HCT116 (cell line): ENCODE results near the gene ACTA2. TPM values are rescaled to one million over a fixed set of nuclear protein-coding genes. Genes with fewer than 3 reads are reported as not detected.

Experiments used
- ATAC-seq: fragments of 200-7000 bp; cut with Tn5 transposase; 2 replicates; pipeline ENCODE4 v1.9.1; 2020; ENCODE audit warnings: mild to moderate bottlenecking, moderate library complexity
- BruUV-seq: library from RNA; stranded (reverse); fragments of 400-500 nt; replicated peaks from 2 replicates; lab custom pipeline; 2021; lab: Mats Ljungman, UMichigan
- CTCF ChIA-PET: fragments of 300-600 bp; sonication (Branson Sonifier 250); formaldehyde crosslinking; loops from one replicate; lab custom pipeline; 2021; ENCODE audit warnings: antibody characterized with exemption; lab: Charles Lee
- POLR2A ChIA-PET: fragments of 300-600, 350-600 bp; sonication (Branson Sonifier 250); formaldehyde crosslinking; loops from one replicate; lab custom pipeline; 2021; ENCODE audit warnings: antibody characterized with exemption; lab: Charles Lee
- RAD21 ChIA-PET, 2 experiments: fragments of 300-600 bp; sonication (Branson Sonifier 250); formaldehyde crosslinking; loops; one replicate each; lab custom pipeline; 2023; ENCODE audit warnings: low total read pairs in 2 of 2; ENCODE audit not compliant: uncharacterized antibody in 2 of 2, unreplicated experiment in 2 of 2, low non-redundant PET in 1 of 2; lab: Charles Lee
- DNase-seq: peaks from one replicate; pipeline ENCODE4 v3.0.0-alpha.2; 2010; ENCODE audit warnings: low read depth, low spot score
- H2AFZ ChIP-seq: fragments of 200-600 bp; shearing (Covaris generic), sonication (generic); 2 replicates; pipeline ENCODE4 v1.6.1; 2017; ENCODE audit warnings: low read depth, mixed run types, mixed read lengths, antibody characterized with exemption, low read length; ENCODE audit not compliant: poor library complexity, severe bottlenecking
- H3K27ac ChIP-seq: 2 replicates; pipeline ENCODE4 v1.5.1; 2012; ENCODE audit warnings: low read depth, low read length
- H3K27me3 ChIP-seq: fragments of 200-600 bp; sonication (generic); 2 replicates; pipeline ENCODE4 v1.6.1; 2016; ENCODE audit warnings: mixed run types, low read length, mixed read lengths; ENCODE audit not compliant: insufficient read depth
- H3K36me3 ChIP-seq, 2 experiments: fragments of 200-500 bp in 1 of 2; fragments of 200-600 bp in 1 of 2; sonication (Bioruptor generic) in 1 of 2; sonication (generic) in 1 of 2; 2 replicates each; pipeline versions ENCODE4 v1.5.1 to v1.6.1; 2014 to 2016; ENCODE audit warnings: low read length in 2 of 2, inconsistent platforms in 1 of 2, mixed read lengths in 1 of 2, mixed run types in 1 of 2; ENCODE audit not compliant: insufficient read depth in 2 of 2, control insufficient read depth in 1 of 2
- H3K4me1 ChIP-seq, 2 experiments: fragments of 200-600 bp in 1 of 2; sonication (generic) in 1 of 2; 2 replicates each; pipeline versions ENCODE4 v1.5.1 to v1.6.1; 2012 to 2017; ENCODE audit warnings: low read length in 2 of 2, inconsistent platforms in 1 of 2, mild to moderate bottlenecking in 1 of 2, mixed read lengths in 1 of 2, mixed run types in 1 of 2, moderate library complexity in 1 of 2; ENCODE audit not compliant: insufficient read depth in 2 of 2, control insufficient read depth in 1 of 2
- H3K4me2 ChIP-seq: fragments of 200-600 bp; sonication (generic); 2 replicates; pipeline ENCODE4 v1.6.1; 2017; ENCODE audit warnings: mixed run types, low read length, mixed read lengths
- H3K4me3 ChIP-seq, 2 experiments: fragments of 200-600 bp in 1 of 2; sonication (generic) in 1 of 2; replicated peaks in 1 of 2; 2 replicates each; pipeline ENCODE4 v1.5.1; 2011 to 2016; ENCODE audit warnings: low read length in 2 of 2, control low read depth in 1 of 2, low read depth in 1 of 2, mild to moderate bottlenecking in 1 of 2, mixed read lengths in 1 of 2, mixed run types in 1 of 2
- H3K79me2 ChIP-seq: fragments of 200-600 bp; sonication (generic); 2 replicates; pipeline ENCODE4 v1.6.1; 2017; ENCODE audit warnings: mild to moderate bottlenecking, mixed run types, low read length, moderate library complexity, mixed read lengths; ENCODE audit not compliant: insufficient read depth
- H3K9ac ChIP-seq: fragments of 200-600 bp; sonication (generic); 2 replicates; pipeline ENCODE4 v1.6.1; 2016; ENCODE audit warnings: low read length, mixed read lengths
- H3K9me2 ChIP-seq: fragments of 200-600 bp; sonication (generic), shearing (Covaris generic); 2 replicates; pipeline ENCODE4 v1.6.1; 2017; ENCODE audit warnings: mixed run types, mild to moderate bottlenecking, moderate library complexity; ENCODE audit not compliant: insufficient read depth
- H3K9me3 ChIP-seq, 2 experiments: fragments of 200-500 bp in 1 of 2; fragments of 200-600 bp in 1 of 2; sonication (Bioruptor generic) in 1 of 2; sonication (generic) in 1 of 2; 2 replicates each; pipeline ENCODE4 v1.6.1; 2014 to 2017; ENCODE audit warnings: low read length in 2 of 2, mixed read lengths in 2 of 2, inconsistent platforms in 1 of 2, low read depth in 1 of 2, mild to moderate bottlenecking in 1 of 2, mixed run types in 1 of 2, moderate library complexity in 1 of 2; ENCODE audit not compliant: control insufficient read depth in 1 of 2, insufficient read depth in 1 of 2
- H4K20me1 ChIP-seq: fragments of 200-600 bp; sonication (generic), shearing (Covaris generic); 2 replicates; pipeline ENCODE4 v1.6.1; 2017; ENCODE audit warnings: mixed run types, mild to moderate bottlenecking, moderate library complexity; ENCODE audit not compliant: insufficient read depth
- ATF3 ChIP-seq: IDR thresholded peaks from 2 replicates; pipeline ENCODE4 v1.6.1; 2012
- CBX3 ChIP-seq: IDR thresholded peaks from 2 replicates; pipeline ENCODE4 v1.6.1; 2012; ENCODE audit warnings: low read depth
- CEBPB ChIP-seq: IDR thresholded peaks from 2 replicates; pipeline ENCODE4 v1.6.1; 2012; ENCODE audit warnings: low read depth
- EGR1 ChIP-seq: IDR thresholded peaks from 2 replicates; pipeline ENCODE4 v1.6.1; 2012; ENCODE audit warnings: low read depth
- ELF1 ChIP-seq: IDR thresholded peaks from 2 replicates; pipeline ENCODE4 v1.6.1; 2012; ENCODE audit warnings: low read depth, borderline replicate concordance
- EZH2 ChIP-seq: fragments of 200-600 bp; sonication (generic); IDR thresholded peaks from 2 replicates; pipeline ENCODE4 v1.6.1; 2017; ENCODE audit warnings: antibody characterized with exemption, mixed run types
- FOSL1 ChIP-seq: IDR thresholded peaks from 2 replicates; pipeline ENCODE4 v1.6.1; 2012; ENCODE audit warnings: low read depth
- JUND ChIP-seq: IDR thresholded peaks from 2 replicates; pipeline ENCODE4 v1.6.1; 2012
- MAX ChIP-seq: IDR thresholded peaks from 2 replicates; pipeline ENCODE4 v1.6.1; 2012
- POLR2A ChIP-seq: IDR thresholded peaks from 2 replicates; pipeline ENCODE4 v1.7.0; 2011; ENCODE audit warnings: borderline replicate concordance; ENCODE audit not compliant: insufficient read depth, insufficient read length; ENCODE audit errors: extremely low read depth
- POLR2AphosphoS5 ChIP-seq: IDR thresholded peaks from 2 replicates; pipeline ENCODE4 v1.6.1; 2011; ENCODE audit warnings: mild to moderate bottlenecking, low read depth, low read length, moderate library complexity
- RAD21 ChIP-seq: IDR thresholded peaks from 2 replicates; pipeline ENCODE4 v1.6.1; 2012; ENCODE audit warnings: low read depth, mild to moderate bottlenecking
- SIN3A ChIP-seq: IDR thresholded peaks from 2 replicates; pipeline ENCODE4 v1.6.1; 2012; ENCODE audit warnings: low read depth
- SP1 ChIP-seq: IDR thresholded peaks from 2 replicates; pipeline ENCODE4 v1.6.1; 2012; ENCODE audit warnings: low read depth
- SRF ChIP-seq: IDR thresholded peaks from 2 replicates; pipeline ENCODE4 v1.6.1; 2012; ENCODE audit warnings: low read depth
- TCF7L2 ChIP-seq: IDR thresholded peaks from 2 replicates; pipeline ENCODE4 v1.7.0; 2011; ENCODE audit warnings: borderline replicate concordance, inconsistent platforms; ENCODE audit not compliant: insufficient read depth, insufficient read length; ENCODE audit errors: extremely low read depth
- YY1 ChIP-seq: IDR thresholded peaks from 2 replicates; pipeline ENCODE4 v1.6.1; 2011; ENCODE audit warnings: low read length, low read depth, moderate library complexity, mild to moderate bottlenecking; ENCODE audit not compliant: insufficient replicate concordance; ENCODE audit errors: extremely low read depth
- ZBTB33 ChIP-seq: IDR thresholded peaks from 2 replicates; pipeline ENCODE4 v1.6.1; 2011; ENCODE audit warnings: mild to moderate bottlenecking, low read length, moderate library complexity; ENCODE audit not compliant: insufficient replicate concordance; ENCODE audit errors: extremely low read depth
- ZFX ChIP-seq: fragments of 450-650 bp; IDR thresholded peaks from 2 replicates; pipeline ENCODE4 v1.6.1; 2017
- ZNF274 ChIP-seq: fragments of 200-500 bp; sonication (Bioruptor generic); IDR thresholded peaks from 2 replicates; pipeline ENCODE4 v1.6.1; 2014; ENCODE audit warnings: mild to moderate bottlenecking, low read depth, low read length, inconsistent platforms
- intact Hi-C: fragments of 100-400 bp; cut with micrococcal nuclease; formaldehyde crosslinking; loops from 2 replicates; pipeline ENCODE4 v1.10.0; 2022
- total RNA-seq: library from RNA; stranded (reverse); gene quantifications from one replicate; pipeline ENCODE4 v1.2.1, GENCODE V29; 2021; ENCODE audit not compliant: unreplicated experiment

Gene ACTA2
- total RNA-seq, 1 experiment from 2014 or later: 9.4 TPM

GRCh38 chr10:88968391-88968790, 15.8 kb upstream of the ACTA2 start:
- CTCF ChIA-PET: no interaction called here

GRCh38 chr10:88966797-88967196, 14.2 kb upstream of the ACTA2 start:
- H3K4me2 ChIP-seq: no peak overlapping the region
- no peaks in the 10 kb centered on the region for H3K79me2 ChIP-seq
- DNase-seq: no peak
- no peaks in the 10 kb centered on the region for H4K20me1 ChIP-seq
- no peaks in the 10 kb centered on the region for H3K27me3 ChIP-seq
- ChIA-PET CTCF (no interaction called here), RAD21 (no interaction called here), POLR2A (no interaction called here)
- no peaks in the 10 kb centered on the region for H3K9me3 ChIP-seq
- no TSS peak for BruUV-seq
- no peak overlapping the region for H3K9ac ChIP-seq
- no peaks in the 10 kb centered on the region for H3K4me1 ChIP-seq
- H3K4me3 ChIP-seq: no peak overlapping the region
- H3K9me2 ChIP-seq: no peaks in the 10 kb centered on the region
- intact Hi-C loops: no loop called here
- no peaks in the 10 kb centered on the region for H3K36me3 ChIP-seq
- ATAC-seq: no peak
- H3K27ac ChIP-seq: no peak overlapping the region
- H2AFZ ChIP-seq: no peak overlapping the region
- no peak for TF ChIP-seq ELF1
- TF ChIP-seq YY1: no peak
- no peak for TF ChIP-seq SIN3A
- TF ChIP-seq SP1: no peak
- no peak for TF ChIP-seq TCF7L2
- TF ChIP-seq ZNF274: no peak
- no peak for TF ChIP-seq EGR1
- no peak for TF ChIP-seq RAD21
- TF ChIP-seq POLR2A: no peak
- no peak for TF ChIP-seq ZBTB33
- TF ChIP-seq FOSL1: no peak

More at GRCh38 chr10:88968391-88968790, 15.8 kb upstream of the ACTA2 start:
- no peaks in the 10 kb centered on the region for H3K27me3 ChIP-seq
- H3K9ac ChIP-seq: no peak overlapping the region
- H3K4me3 ChIP-seq: no peak overlapping the region
- no peak for TF ChIP-seq POLR2AphosphoS5
- no peak for TF ChIP-seq EGR1
- no peak for TF ChIP-seq EZH2
- TF ChIP-seq JUND: no peak
- TF ChIP-seq ZNF274: no peak
- TF ChIP-seq CBX3: no peak
- TF ChIP-seq POLR2A: no peak
- no peak for TF ChIP-seq SRF
- TF ChIP-seq ZFX: no peak
- no peak for TF ChIP-seq ATF3
- TF ChIP-seq CEBPB: no peak
- no peak for TF ChIP-seq MAX
- ChIA-PET POLR2A (no interaction called here), RAD21 (no interaction called here)
- no peak overlapping the region for H3K4me2 ChIP-seq
- H3K9me2 ChIP-seq: no peaks in the 10 kb centered on the region
- H3K79me2 ChIP-seq: no peaks in the 10 kb centered on the region
- ATAC-seq (no peak), DNase-seq (no peak)
- no peak overlapping the region for H3K27ac ChIP-seq
- no peaks in the 10 kb centered on the region for H4K20me1 ChIP-seq
- no TSS peak for BruUV-seq
- no peaks in the 10 kb centered on the region for H3K36me3 ChIP-seq
- H3K9me3 ChIP-seq: no peaks in the 10 kb centered on the region
- intact Hi-C loops: no loop called here
- H2AFZ ChIP-seq: no peak overlapping the region
- no peaks in the 10 kb centered on the region for H3K4me1 ChIP-seq
